Hepatocyte (in vitro differentiated cells): ENCODE data around the gene PIP5K1C. TPM values are rescaled to one million over a fixed set of nuclear protein-coding genes. Genes with fewer than 3 reads are reported as not detected.

Experiments
- DNase-seq: peaks from one replicate; pipeline ENCODE4 v3.0.0-alpha.2; 2016; ENCODE audit warnings: low spot score
- H2AFZ ChIP-seq: fragments of 200-600 bp; sonication (generic); 2 replicates; pipeline ENCODE4 v1.6.0; 2016; ENCODE audit warnings: antibody characterized with exemption, mild to moderate bottlenecking
- H3K27ac ChIP-seq: fragments of 200-600 bp; sonication (generic); 2 replicates; pipeline ENCODE4 v1.5.1; 2016; ENCODE audit warnings: mild to moderate bottlenecking
- H3K27me3 ChIP-seq: fragments of 200-600 bp; sonication (generic); 2 replicates; pipeline ENCODE4 v1.6.1; 2016
- H3K36me3 ChIP-seq: fragments of 200-600 bp; sonication (generic); replicated peaks from 2 replicates; pipeline ENCODE4 v1.5.1; 2016; ENCODE audit warnings: low read depth; ENCODE audit not compliant: insufficient read depth
- H3K4me1 ChIP-seq: fragments of 200-600 bp; sonication (generic); 2 replicates; pipeline ENCODE4 v1.5.1; 2016; ENCODE audit warnings: mild to moderate bottlenecking, moderate library complexity; ENCODE audit not compliant: insufficient read depth
- H3K4me2 ChIP-seq: fragments of 200-600 bp; sonication (generic); 2 replicates; pipeline ENCODE4 v1.6.0; 2016
- H3K4me3 ChIP-seq: fragments of 200-600 bp; sonication (generic); 2 replicates; pipeline ENCODE4 v1.5.1; 2016; ENCODE audit warnings: mild to moderate bottlenecking
- H3K79me2 ChIP-seq: fragments of 200-600 bp; sonication (generic); 2 replicates; pipeline ENCODE4 v1.6.0; 2017; ENCODE audit warnings: mild to moderate bottlenecking
- H3K9me2 ChIP-seq: fragments of 200-600 bp; sonication (generic); replicated peaks from 2 replicates; pipeline ENCODE4 v1.6.0; 2017; ENCODE audit warnings: mild to moderate bottlenecking; ENCODE audit not compliant: insufficient read depth
- H3K9me3 ChIP-seq: fragments of 200-600 bp; sonication (generic); 2 replicates; pipeline ENCODE4 v1.5.1; 2016; ENCODE audit warnings: low read depth, mild to moderate bottlenecking
- H4K20me1 ChIP-seq: fragments of 200-600 bp; sonication (generic); 2 replicates; pipeline ENCODE4 v1.6.0; 2016; ENCODE audit warnings: mild to moderate bottlenecking; ENCODE audit not compliant: insufficient read depth, poor library complexity, severe bottlenecking
- EZH2 ChIP-seq: fragments of 200-600 bp; sonication (generic); IDR thresholded peaks from 2 replicates; pipeline ENCODE4 v1.6.1; 2016; ENCODE audit warnings: antibody characterized with exemption, mild to moderate bottlenecking, borderline replicate concordance
- EZH2phosphoT487 ChIP-seq: fragments of 200-600 bp; sonication (generic); IDR thresholded peaks from one replicate; pipeline ENCODE4 v1.6.1; 2018; ENCODE audit warnings: antibody characterized with exemption, mild to moderate bottlenecking, low read depth, moderate library complexity; ENCODE audit not compliant: unreplicated experiment, severe bottlenecking
- WGBS: methylation state at CpG from one replicate; pipeline ENCODE4 v1.1.6; 2016; ENCODE audit warnings: low lambda C conversion rate; ENCODE audit errors: missing lambda C conversion rate; 5-methylcytosine and 5-hydroxymethylcytosine counted together
- polyA plus RNA-seq: library from polyadenylated mRNA; unstranded; fragments of >200 nt; fragmentation: Nextera tagmentation; extraction: Ambion mirVana; gene quantifications from 2 replicates; pipeline ENCODE4 v1.2.1, GENCODE V29; 2016
- total RNA-seq: library from RNA; depleted of rRNA; stranded (reverse); fragments of >200 nt; gene quantifications from 2 replicates; pipeline ENCODE4 v1.2.3, GENCODE V29; 2014
- TF ChIP-seq, protein P1 (sequence below): fragments of 200-600 bp; sonication (generic); IDR thresholded peaks from 2 replicates; pipeline ENCODE4 v1.5.1; 2016; ENCODE audit warnings: antibody characterized with exemption, mild to moderate bottlenecking; ENCODE audit not compliant: poor library complexity

PIP5K1C gene
- total and polyA plus RNA-seq, 2 experiments from 2014 or later: 20.7 to 37.1 TPM

DNA sequence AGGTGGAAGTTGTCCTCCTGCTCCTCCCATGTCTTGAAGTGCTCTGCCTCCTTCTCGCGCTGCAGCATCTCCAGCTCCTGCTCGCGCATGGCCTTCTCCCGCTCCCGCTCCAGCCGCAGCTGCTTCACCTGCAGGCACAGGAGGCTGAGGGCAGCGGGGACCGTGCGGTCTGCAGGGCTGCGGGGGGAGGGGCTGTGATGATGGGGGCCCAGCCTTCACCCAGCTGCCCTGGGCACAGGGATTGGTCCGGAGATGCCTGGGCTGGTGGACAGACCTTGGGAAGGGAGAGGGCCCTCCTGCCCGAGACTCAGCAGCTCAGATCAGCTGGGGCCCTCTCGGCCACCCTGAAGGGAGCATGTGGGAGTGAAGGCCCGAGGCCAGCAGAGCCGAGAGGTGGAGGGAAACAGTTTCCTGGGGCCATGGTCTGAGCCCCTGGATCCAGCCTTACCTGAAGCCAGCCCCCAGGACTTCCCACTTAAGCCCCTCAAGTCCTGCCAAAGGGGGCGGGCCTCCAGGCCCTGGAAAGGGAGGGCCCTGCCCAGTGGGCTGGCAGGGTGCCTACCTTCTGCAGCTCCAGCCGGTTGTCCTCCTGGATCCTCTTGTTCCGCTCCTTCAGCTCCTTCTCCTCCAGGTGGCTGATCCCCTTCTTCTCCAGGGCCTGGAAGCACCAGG lies 80.0 kb downstream of the PIP5K1C start:
- peaks cover 6% of the 10 kb centered on the region for H4K20me1 ChIP-seq
- H3K27me3 ChIP-seq: no peaks in the 10 kb centered on the region
- no peaks in the 10 kb centered on the region for H3K9me3 ChIP-seq
- H3K4me3 ChIP-seq: no peak overlapping the region
- TF ChIP-seq, protein P1, sequence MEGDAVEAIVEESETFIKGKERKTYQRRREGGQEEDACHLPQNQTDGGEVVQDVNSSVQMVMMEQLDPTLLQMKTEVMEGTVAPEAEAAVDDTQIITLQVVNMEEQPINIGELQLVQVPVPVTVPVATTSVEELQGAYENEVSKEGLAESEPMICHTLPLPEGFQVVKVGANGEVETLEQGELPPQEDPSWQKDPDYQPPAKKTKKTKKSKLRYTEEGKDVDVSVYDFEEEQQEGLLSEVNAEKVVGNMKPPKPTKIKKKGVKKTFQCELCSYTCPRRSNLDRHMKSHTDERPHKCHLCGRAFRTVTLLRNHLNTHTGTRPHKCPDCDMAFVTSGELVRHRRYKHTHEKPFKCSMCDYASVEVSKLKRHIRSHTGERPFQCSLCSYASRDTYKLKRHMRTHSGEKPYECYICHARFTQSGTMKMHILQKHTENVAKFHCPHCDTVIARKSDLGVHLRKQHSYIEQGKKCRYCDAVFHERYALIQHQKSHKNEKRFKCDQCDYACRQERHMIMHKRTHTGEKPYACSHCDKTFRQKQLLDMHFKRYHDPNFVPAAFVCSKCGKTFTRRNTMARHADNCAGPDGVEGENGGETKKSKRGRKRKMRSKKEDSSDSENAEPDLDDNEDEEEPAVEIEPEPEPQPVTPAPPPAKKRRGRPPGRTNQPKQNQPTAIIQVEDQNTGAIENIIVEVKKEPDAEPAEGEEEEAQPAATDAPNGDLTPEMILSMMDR: no peak
- TF ChIP-seq EZH2: no peak
- no peak for TF ChIP-seq EZH2phosphoT487
- no peak for DNase-seq
- 93% methylated on average over 14 of the region's 19 CpGs for WGBS
- peaks cover 5% of the 10 kb centered on the region for H3K4me1 ChIP-seq
- H2AFZ ChIP-seq: no peak overlapping the region
- H3K4me2 ChIP-seq: no peak overlapping the region
- no peaks in the 10 kb centered on the region for H3K9me2 ChIP-seq
- no peaks in the 10 kb centered on the region for H3K36me3 ChIP-seq
- no peak overlapping the region for H3K27ac ChIP-seq
- H3K79me2 ChIP-seq: peaks cover 12% of the 10 kb centered on the region

DNA sequence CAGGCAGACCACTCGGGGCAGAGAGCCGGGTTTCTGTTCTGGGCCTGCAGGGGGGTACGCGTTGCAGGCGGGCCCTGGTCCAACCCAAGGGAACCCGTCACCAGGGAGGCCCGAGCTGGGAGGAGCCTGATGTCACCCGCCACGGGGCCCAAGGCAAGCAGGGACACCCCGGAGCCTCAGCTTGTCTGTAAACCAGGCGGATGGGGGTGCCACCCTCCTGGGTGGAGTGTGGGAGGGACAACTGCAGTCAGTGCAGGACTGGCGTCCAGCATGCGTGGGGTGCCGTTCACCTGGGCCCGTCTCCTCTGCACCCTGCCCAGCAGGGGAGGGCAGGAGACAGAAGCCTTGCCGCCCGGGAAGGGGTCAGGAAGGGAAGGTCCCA lies 80.6 kb downstream of the PIP5K1C start:
- Histone ChIP-seq H4K20me1 (no peaks in the 10 kb centered on the region), H3K27ac (no peak overlapping the region), H3K9me3 (no peaks in the 10 kb centered on the region), H3K4me3 (no peak overlapping the region), H3K4me2 (no peak overlapping the region), H2AFZ (no peak overlapping the region), H3K9me2 (no peaks in the 10 kb centered on the region), H3K36me3 (no peaks in the 10 kb centered on the region), H3K4me1 (no peaks in the 10 kb centered on the region), H3K27me3 (no peaks in the 10 kb centered on the region), H3K79me2 (peaks cover 5% of the 10 kb centered on the region)
- no peak for DNase-seq
- WGBS: 95% methylated on average over 17 of the region's 17 CpGs
- TF ChIP-seq, protein P1: no peak
- TF ChIP-seq EZH2phosphoT487 (no peak), EZH2 (no peak)

DNA sequence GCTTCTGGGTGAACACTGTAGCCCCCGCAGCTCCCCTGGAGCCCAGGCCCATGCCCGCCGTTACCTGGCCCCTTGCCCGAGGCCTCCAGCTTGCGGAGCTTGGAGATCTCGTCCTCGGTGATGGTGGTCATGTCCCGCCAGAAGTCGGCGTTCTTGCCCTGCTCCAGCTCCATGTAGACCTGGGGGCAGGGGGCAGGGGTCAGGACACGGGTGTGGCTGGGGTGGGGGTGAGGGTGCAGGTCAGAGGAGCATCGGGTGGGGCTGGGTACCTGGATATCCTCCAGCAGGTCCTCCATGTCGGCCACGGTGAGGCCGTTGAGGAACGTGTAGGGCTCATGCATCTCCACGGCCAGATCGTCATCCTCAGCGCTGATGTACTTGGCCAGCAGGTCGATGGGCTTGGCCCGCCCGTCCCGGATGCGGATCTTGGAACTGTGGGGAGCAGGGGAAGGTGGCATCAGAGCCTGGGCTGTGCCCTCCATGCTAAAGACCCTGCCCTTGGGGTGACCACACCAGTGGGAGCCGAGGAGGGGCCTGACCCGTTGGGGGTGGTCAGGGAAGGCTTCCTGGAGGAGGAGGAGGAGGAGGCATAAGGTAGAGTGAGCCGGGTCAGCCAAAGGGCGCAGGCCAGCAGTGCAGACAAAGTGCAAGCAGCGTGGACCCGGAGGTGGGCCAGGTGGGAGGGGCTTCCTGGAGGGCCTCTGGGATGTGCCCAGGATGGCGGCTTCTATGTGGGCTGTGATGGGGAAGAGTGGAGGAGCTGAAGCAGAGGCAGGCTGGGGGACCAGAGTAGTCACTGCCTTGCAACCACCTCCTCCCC lies 81.2 kb downstream of the PIP5K1C start:
- no peaks in the 10 kb centered on the region for H3K79me2 ChIP-seq
- no peaks in the 10 kb centered on the region for H3K4me1 ChIP-seq
- H3K9me2 ChIP-seq: no peaks in the 10 kb centered on the region
- no peak for DNase-seq
- 94% methylated on average over 17 of the region's 31 CpGs for WGBS
- H3K36me3 ChIP-seq: no peaks in the 10 kb centered on the region
- TF ChIP-seq EZH2 (no peak), EZH2phosphoT487 (no peak)
- TF ChIP-seq, protein P1: no peak
- no peak overlapping the region for H2AFZ ChIP-seq
- H3K9me3 ChIP-seq: no peaks in the 10 kb centered on the region
- H4K20me1 ChIP-seq: no peaks in the 10 kb centered on the region
- H3K4me2 ChIP-seq: no peak overlapping the region
- H3K27me3 ChIP-seq: no peaks in the 10 kb centered on the region
- H3K4me3 ChIP-seq: no peak overlapping the region
- H3K27ac ChIP-seq: no peak overlapping the region
